Loucy (cell line): Measurements from ENCODE around the gene SKAP2.

ENCODE experiments used
- H2AFZ ChIP-seq: fragments of 200-600 bp; sonication (generic); 2 replicates; pipeline ENCODE4 v1.6.0; 2016; ENCODE audit warnings: antibody characterized with exemption, mild to moderate bottlenecking, low read length, moderate library complexity
- H3F3A ChIP-seq: fragments of 200-600 bp; 2 replicates; pipeline ENCODE4 v1.6.0; 2016; ENCODE audit warnings: antibody characterized with exemption, low read depth, mild to moderate bottlenecking
- H3K27me3 ChIP-seq: fragments of 200-600 bp; sonication (generic); 2 replicates; pipeline ENCODE4 v1.6.1; 2014; ENCODE audit warnings: low read length, mild to moderate bottlenecking; ENCODE audit not compliant: insufficient read depth, poor library complexity, severe bottlenecking
- H3K36me3 ChIP-seq: fragments of 200-600 bp; sonication (generic); 2 replicates; pipeline ENCODE4 v1.6.1; 2016; ENCODE audit warnings: low read length; ENCODE audit not compliant: insufficient read depth
- H3K4me1 ChIP-seq: fragments of 200-600 bp; sonication (generic); 2 replicates; pipeline ENCODE4 v1.5.1; 2014; ENCODE audit warnings: low read length, mild to moderate bottlenecking; ENCODE audit not compliant: insufficient read depth, poor library complexity, severe bottlenecking
- H3K4me2 ChIP-seq: fragments of 200-600 bp; sonication (generic); 2 replicates; pipeline ENCODE4 v1.6.0; 2014; ENCODE audit warnings: antibody characterized with exemption, low read length, low read depth, mild to moderate bottlenecking; ENCODE audit not compliant: poor library complexity, severe bottlenecking
- H3K4me3 ChIP-seq: fragments of 200-600 bp; sonication (generic); 2 replicates; pipeline ENCODE4 v1.5.1; 2014; ENCODE audit warnings: low read length, mild to moderate bottlenecking, mixed read lengths; ENCODE audit not compliant: poor library complexity, severe bottlenecking
- H3K79me2 ChIP-seq: fragments of 200-600 bp; sonication (generic); 2 replicates; pipeline ENCODE4 v1.6.1; 2014; ENCODE audit warnings: low read length; ENCODE audit not compliant: insufficient read depth
- H3K9ac ChIP-seq: fragments of 200-600 bp; sonication (generic); 2 replicates; pipeline ENCODE4 v1.6.0; 2014; ENCODE audit warnings: mild to moderate bottlenecking, low read depth, low read length, moderate library complexity; ENCODE audit not compliant: poor library complexity, severe bottlenecking
- H3K9me2 ChIP-seq: fragments of 200-600 bp; sonication (generic); replicated peaks from 2 replicates; pipeline ENCODE4 v1.6.1; 2016; ENCODE audit warnings: low read depth, low read length, mixed read lengths
- H3K9me3 ChIP-seq: fragments of 200-600 bp; sonication (generic); 2 replicates; pipeline ENCODE4 v1.6.1; 2014; ENCODE audit warnings: mild to moderate bottlenecking, antibody characterized with exemption, low read length, low read depth; ENCODE audit not compliant: insufficient read depth
- H4K20me1 ChIP-seq: fragments of 200-600 bp; sonication (generic); 2 replicates; pipeline ENCODE4 v1.6.0; 2014; ENCODE audit warnings: antibody characterized with exemption, low read length, mild to moderate bottlenecking; ENCODE audit not compliant: insufficient read depth, poor library complexity, severe bottlenecking
- CTCF ChIP-seq: fragments of 200-600 bp; sonication (generic); conservative IDR thresholded peaks from 2 replicates; pipeline ENCODE4 v1.5.1; 2014; ENCODE audit warnings: mild to moderate bottlenecking, antibody characterized with exemption, low read length
- EZH2phosphoT487 ChIP-seq: fragments of 200-600 bp; IDR thresholded peaks from 2 replicates; pipeline ENCODE4 v1.6.1; 2018; ENCODE audit warnings: antibody characterized with exemption, mild to moderate bottlenecking, moderate library complexity, borderline replicate concordance

The SKAP2 gene

GRCh38 chr7:26724795-26725194, 139.6 kb downstream of the SKAP2 start:
- peaks cover 2% of the 10 kb centered on the region; the same call in 1 of the 2 replicates for H3K36me3 ChIP-seq
- H3K4me3 ChIP-seq = no peak overlapping the region
- H3K27me3 ChIP-seq = no peaks in the 10 kb centered on the region
- H3K79me2 ChIP-seq = no peaks in the 10 kb centered on the region
- no peaks in the 10 kb centered on the region for H3K9me3 ChIP-seq
- H3K4me2 ChIP-seq = no peak overlapping the region
- peaks cover under 1% of the 10 kb centered on the region for H3K4me1 ChIP-seq
- no peaks in the 10 kb centered on the region for H3K9me2 ChIP-seq
- no peak overlapping the region for H2AFZ ChIP-seq
- no peak overlapping the region for H3K9ac ChIP-seq
- H3F3A ChIP-seq = no peaks in the 10 kb centered on the region
- no peak for TF ChIP-seq EZH2phosphoT487
- TF ChIP-seq CTCF = no peak
- H4K20me1 ChIP-seq = no peaks in the 10 kb centered on the region

- Histone ChIP-seq H3K79me2 (no peaks in the 10 kb centered on the region), H3F3A (no peaks in the 10 kb centered on the region), H3K9ac (no peak overlapping the region), H3K4me2 (no peak overlapping the region), H3K27me3 (no peaks in the 10 kb centered on the region), H2AFZ (no peak overlapping the region), H3K4me3 (no peak overlapping the region), H4K20me1 (no peaks in the 10 kb centered on the region), H3K9me3 (no peaks in the 10 kb centered on the region), H3K4me1 (no peaks in the 10 kb centered on the region), H3K36me3 (peaks cover 2% of the 10 kb centered on the region; the same call in 1 of the 2 replicates), H3K9me2 (no peaks in the 10 kb centered on the region)
- TF ChIP-seq EZH2phosphoT487 (no peak), CTCF (no peak)
These were observed 141.3 kb downstream of the SKAP2 start for GRCh38 chr7:26723129-26723528.

GRCh38 chr7:26721450-26721849, 142.9 kb downstream of the SKAP2 start:
- no peaks in the 10 kb centered on the region for H3K9me2 ChIP-seq

More at GRCh38 chr7:26721450-26721849, 142.9 kb downstream of the SKAP2 start:
- no peak overlapping the region for H3K9ac ChIP-seq
- H3K9me3 ChIP-seq = no peaks in the 10 kb centered on the region
- peaks cover 5% of the 10 kb centered on the region for H3K4me1 ChIP-seq
- H3K4me3 ChIP-seq = no peak overlapping the region
- H3K27me3 ChIP-seq = no peaks in the 10 kb centered on the region
- TF ChIP-seq CTCF = no peak
- TF ChIP-seq EZH2phosphoT487 = no peak
- H3K79me2 ChIP-seq = no peaks in the 10 kb centered on the region
- H2AFZ ChIP-seq = no peak overlapping the region
- no peaks in the 10 kb centered on the region for H4K20me1 ChIP-seq
- H3K36me3 ChIP-seq = peaks cover 2% of the 10 kb centered on the region; the same call in 1 of the 2 replicates
- no peak overlapping the region for H3K4me2 ChIP-seq
- H3F3A ChIP-seq = no peaks in the 10 kb centered on the region
